ENCODE results near the gene FAM83G. TPM values are rescaled to one million over a fixed set of nuclear protein-coding genes. Genes with fewer than 3 reads are reported as not detected.

FAM83G gene
- total RNA-seq = 3.7 TPM

GRCh38 chr17:19004421-19005136 is at the start of gene FAM83G:
FAM83G (minus strand) TSS chr17:19004764; CDS start chr17:19004041, 723 bp downstream.

GRCh38 chr17:19046782-19047375 is 42.3 kb upstream of the FAM83G start, which contains the start of gene GRAP:
GRAP (minus strand) TSS chr17:19046957; CDS start chr17:19046926, 31 bp downstream.

GRCh38 chr17:18951941-18952842 is 52.4 kb downstream of the FAM83G start, which contains the start of gene SLC5A10:
SLC5A10 (plus strand) TSS chr17:18952165; CDS start chr17:18952206, 41 bp downstream.

Small RNA genes lying within 50 kb of the gene (small RNA-seq; reads per million reads assigned to genes)
- not detected for gene AC090286.3
- not detected for gene RF00324

Other genes starting within 250 kb of the FAM83G start
- 42.4 TPM for gene TVP23B, start 223.6 kb downstream of the FAM83G start, total RNA-seq
- gene PRPSAP2, start 146.6 kb downstream of the FAM83G start, total RNA-seq = 90.7 TPM
- not detected for gene SLC5A10, start 52.6 kb downstream of the FAM83G start, total RNA-seq
- gene GRAP, start 42.2 kb upstream of the FAM83G start, total RNA-seq = 4.8 TPM
- 0.92 TPM for gene GRAPL, start 122.8 kb upstream of the FAM83G start, total RNA-seq
- gene EPN2, start 232.6 kb upstream of the FAM83G start, total RNA-seq = 73.4 TPM